Suprapubic skin (tissue), 4 donors: Measurements from ENCODE around the gene SCUBE2.

ENCODE experiments used
- POLR2A ChIP-seq, 2 donors: fragments of 450-650 bp; IDR thresholded peaks; one replicate each; pipeline ENCODE4 v1.6.1; 2017; ENCODE audit warnings: antibody characterized with exemption in 2 of 2, mild to moderate bottlenecking in 2 of 2, moderate library complexity in 2 of 2
- POLR2AphosphoS5 ChIP-seq, 3 donors: sonication (generic); formaldehyde crosslinking; IDR thresholded peaks; one replicate each; pipeline ENCODE4 v1.6.1; 2017; ENCODE audit warnings: antibody characterized with exemption in 3 of 3
- TF ChIP-seq, protein P1 (sequence below), 2 donors: fragments of 200-600 bp in 1 of 2; fragments of 450-650 bp in 1 of 2; sonication (generic) in 1 of 2; IDR thresholded peaks; one replicate each; pipeline ENCODE4 v1.5.1; 2016 to 2019; ENCODE audit warnings: antibody characterized with exemption in 2 of 2, mild to moderate bottlenecking in 1 of 2, moderate library complexity in 1 of 2

DNA sequence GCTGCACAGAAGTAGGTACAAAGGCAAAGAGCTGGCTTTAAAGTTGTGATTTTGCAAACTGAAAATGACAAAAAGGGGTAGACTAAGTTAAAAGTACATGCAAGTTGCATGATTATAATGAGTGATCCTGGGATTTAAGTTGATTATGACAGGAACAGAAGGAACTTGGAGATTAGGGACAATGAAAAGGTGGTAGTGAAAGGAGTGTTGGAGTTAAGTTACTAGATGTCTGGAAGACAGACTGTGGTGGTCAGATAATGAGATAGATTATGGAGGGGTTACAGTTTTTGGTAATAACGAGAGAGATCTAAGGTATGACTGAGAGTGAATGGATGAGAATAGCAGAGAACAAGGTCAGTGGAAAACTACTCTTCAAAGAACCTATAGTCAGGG lies 119.5 kb downstream of the SCUBE2 start:
- TF ChIP-seq, protein P1, sequence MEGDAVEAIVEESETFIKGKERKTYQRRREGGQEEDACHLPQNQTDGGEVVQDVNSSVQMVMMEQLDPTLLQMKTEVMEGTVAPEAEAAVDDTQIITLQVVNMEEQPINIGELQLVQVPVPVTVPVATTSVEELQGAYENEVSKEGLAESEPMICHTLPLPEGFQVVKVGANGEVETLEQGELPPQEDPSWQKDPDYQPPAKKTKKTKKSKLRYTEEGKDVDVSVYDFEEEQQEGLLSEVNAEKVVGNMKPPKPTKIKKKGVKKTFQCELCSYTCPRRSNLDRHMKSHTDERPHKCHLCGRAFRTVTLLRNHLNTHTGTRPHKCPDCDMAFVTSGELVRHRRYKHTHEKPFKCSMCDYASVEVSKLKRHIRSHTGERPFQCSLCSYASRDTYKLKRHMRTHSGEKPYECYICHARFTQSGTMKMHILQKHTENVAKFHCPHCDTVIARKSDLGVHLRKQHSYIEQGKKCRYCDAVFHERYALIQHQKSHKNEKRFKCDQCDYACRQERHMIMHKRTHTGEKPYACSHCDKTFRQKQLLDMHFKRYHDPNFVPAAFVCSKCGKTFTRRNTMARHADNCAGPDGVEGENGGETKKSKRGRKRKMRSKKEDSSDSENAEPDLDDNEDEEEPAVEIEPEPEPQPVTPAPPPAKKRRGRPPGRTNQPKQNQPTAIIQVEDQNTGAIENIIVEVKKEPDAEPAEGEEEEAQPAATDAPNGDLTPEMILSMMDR (IDR thresholded peaks at IDR 0.05): no peak
- no peak for TF ChIP-seq POLR2A (IDR thresholded peaks at IDR 0.05)
- no peak for TF ChIP-seq POLR2AphosphoS5 (IDR thresholded peaks at IDR 0.05)
